Measurements from ENCODE around the gene FAM3A. TPM values are rescaled to one million over a fixed set of nuclear protein-coding genes. Genes with fewer than 3 reads are reported as not detected.

Gene FAM3A
- total RNA-seq, 1 experiment from 2014 or later = 35.8 TPM

DNA sequence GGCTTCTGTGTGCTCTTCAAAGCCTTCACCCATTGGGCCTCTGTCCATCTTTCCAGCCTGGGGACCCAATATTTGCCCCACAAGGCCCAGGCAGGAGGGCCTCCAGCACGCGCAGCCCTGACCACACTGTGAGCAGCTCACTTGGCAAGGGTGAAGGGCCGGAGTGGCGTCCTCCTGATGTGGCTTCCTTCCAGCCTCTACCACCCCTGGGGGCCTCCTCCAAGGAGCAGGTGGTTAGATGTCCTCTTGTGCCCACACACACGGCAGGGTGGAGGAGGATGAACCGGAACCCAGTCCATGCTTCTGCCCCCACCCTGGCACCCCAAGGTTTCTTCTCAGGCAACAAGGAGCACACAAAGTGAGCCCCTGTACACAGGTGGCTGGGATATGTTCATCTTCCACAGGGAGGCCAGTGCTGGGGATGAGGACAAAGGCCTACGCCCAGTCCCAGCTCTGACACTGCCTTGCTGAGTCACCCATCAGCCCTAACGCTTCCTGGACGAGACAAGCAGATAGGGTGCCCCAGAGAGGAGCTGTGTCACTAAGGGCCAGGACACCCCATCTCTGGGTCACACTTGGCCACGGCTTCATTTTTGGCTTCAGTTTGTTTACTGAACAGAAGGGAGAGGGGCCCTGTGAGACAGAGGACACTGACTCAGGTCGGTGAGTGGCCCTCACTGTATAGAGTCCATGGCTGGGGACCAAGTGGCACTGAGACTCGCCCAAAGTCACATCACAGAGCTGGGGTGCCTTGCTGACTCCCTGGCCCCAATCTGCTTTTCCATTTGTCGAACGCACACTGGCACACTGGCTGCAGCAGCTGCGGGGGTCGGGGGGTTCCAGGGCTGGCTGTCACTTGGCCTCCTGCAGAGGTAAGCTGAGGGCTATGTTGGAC is 31.5 kb downstream of the FAM3A start:
- H3K27me3 ChIP-seq (replicated peaks; ENCODE audit: insufficient read depth, low read depth, low read length, poor library complexity) = no peaks in the 10 kb centered on the region
- peaks cover 11% of the 10 kb centered on the region for H3K36me3 ChIP-seq (ENCODE audit: insufficient read depth, low read length, poor library complexity, severe bottlenecking)
- ChIA-PET CTCF (no interaction called here), POLR2A (ENCODE audit: low non-redundant PET) (no interaction called here)
- no peak overlapping the region for H3K4me3 ChIP-seq (ENCODE audit: low read depth, low read length, poor library complexity, severe bottlenecking)
- TF ChIP-seq, protein P1, sequence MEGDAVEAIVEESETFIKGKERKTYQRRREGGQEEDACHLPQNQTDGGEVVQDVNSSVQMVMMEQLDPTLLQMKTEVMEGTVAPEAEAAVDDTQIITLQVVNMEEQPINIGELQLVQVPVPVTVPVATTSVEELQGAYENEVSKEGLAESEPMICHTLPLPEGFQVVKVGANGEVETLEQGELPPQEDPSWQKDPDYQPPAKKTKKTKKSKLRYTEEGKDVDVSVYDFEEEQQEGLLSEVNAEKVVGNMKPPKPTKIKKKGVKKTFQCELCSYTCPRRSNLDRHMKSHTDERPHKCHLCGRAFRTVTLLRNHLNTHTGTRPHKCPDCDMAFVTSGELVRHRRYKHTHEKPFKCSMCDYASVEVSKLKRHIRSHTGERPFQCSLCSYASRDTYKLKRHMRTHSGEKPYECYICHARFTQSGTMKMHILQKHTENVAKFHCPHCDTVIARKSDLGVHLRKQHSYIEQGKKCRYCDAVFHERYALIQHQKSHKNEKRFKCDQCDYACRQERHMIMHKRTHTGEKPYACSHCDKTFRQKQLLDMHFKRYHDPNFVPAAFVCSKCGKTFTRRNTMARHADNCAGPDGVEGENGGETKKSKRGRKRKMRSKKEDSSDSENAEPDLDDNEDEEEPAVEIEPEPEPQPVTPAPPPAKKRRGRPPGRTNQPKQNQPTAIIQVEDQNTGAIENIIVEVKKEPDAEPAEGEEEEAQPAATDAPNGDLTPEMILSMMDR (conservative IDR thresholded peaks at IDR 0.05; ENCODE audit: low read depth, low read length) = no peak
- no peak for TF ChIP-seq EZH2 (IDR thresholded peaks at IDR 0.05; ENCODE audit: borderline replicate concordance, low read depth, low read length, poor library complexity, severe bottlenecking)
- H3K9me3 ChIP-seq (ENCODE audit: low read depth, low read length, poor library complexity, severe bottlenecking) = no peaks in the 10 kb centered on the region
- no peak for DNase-seq (ENCODE audit: low spot score)
- H3K27ac ChIP-seq (ENCODE audit: low read depth, low read length, poor library complexity, severe bottlenecking) = no peak overlapping the region
- no TSS peak for BruUV-seq (replicated peaks)
- peaks cover 5% of the 10 kb centered on the region for H3K4me1 ChIP-seq (ENCODE audit: insufficient read depth, low read length, poor library complexity, severe bottlenecking)
- intact Hi-C loops (cut with micrococcal nuclease; ENCODE audit: unreplicated experiment) = no loop called here

DNA sequence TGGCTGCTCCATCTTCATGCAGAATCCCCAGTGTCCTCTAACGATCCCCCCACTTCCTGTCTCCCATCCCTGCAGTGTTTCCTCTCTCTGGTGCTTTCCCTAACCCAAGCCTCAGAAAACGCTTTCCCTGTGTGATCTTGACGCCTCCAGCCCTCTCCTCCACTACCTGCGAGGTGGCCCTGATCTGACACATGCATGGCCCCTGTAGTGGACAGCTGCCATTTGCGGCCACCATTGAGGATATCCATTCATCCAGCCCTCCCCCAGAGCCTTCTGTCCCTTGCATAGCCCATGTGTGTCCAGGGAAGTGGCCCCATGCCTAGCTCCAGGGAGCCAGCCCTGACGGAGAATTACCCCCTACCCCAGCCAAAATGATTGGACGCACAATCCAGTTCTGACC is 32.7 kb downstream of the FAM3A start:
- H3K4me3 ChIP-seq (ENCODE audit: low read depth, low read length, poor library complexity, severe bottlenecking) = no peak overlapping the region
- ChIA-PET CTCF (no interaction called here), POLR2A (ENCODE audit: low non-redundant PET) (no interaction called here)
- H3K9me3 ChIP-seq (ENCODE audit: low read depth, low read length, poor library complexity, severe bottlenecking) = no peaks in the 10 kb centered on the region
- H3K4me1 ChIP-seq (ENCODE audit: insufficient read depth, low read length, poor library complexity, severe bottlenecking) = peaks cover 5% of the 10 kb centered on the region
- peaks cover 11% of the 10 kb centered on the region for H3K36me3 ChIP-seq (ENCODE audit: insufficient read depth, low read length, poor library complexity, severe bottlenecking)
- no peaks in the 10 kb centered on the region for H3K27me3 ChIP-seq (replicated peaks; ENCODE audit: insufficient read depth, low read depth, low read length, poor library complexity)
- H3K27ac ChIP-seq (ENCODE audit: low read depth, low read length, poor library complexity, severe bottlenecking) = no peak overlapping the region
- no peak for DNase-seq (ENCODE audit: low spot score)
- BruUV-seq (replicated peaks) = no TSS peak
- TF ChIP-seq EZH2 (IDR thresholded peaks at IDR 0.05; ENCODE audit: borderline replicate concordance, low read depth, low read length, poor library complexity, severe bottlenecking) = no peak
- TF ChIP-seq, protein P1 (conservative IDR thresholded peaks at IDR 0.05; ENCODE audit: low read depth, low read length) = no peak
- intact Hi-C loops (cut with micrococcal nuclease; ENCODE audit: unreplicated experiment) = no loop called here

DNA sequence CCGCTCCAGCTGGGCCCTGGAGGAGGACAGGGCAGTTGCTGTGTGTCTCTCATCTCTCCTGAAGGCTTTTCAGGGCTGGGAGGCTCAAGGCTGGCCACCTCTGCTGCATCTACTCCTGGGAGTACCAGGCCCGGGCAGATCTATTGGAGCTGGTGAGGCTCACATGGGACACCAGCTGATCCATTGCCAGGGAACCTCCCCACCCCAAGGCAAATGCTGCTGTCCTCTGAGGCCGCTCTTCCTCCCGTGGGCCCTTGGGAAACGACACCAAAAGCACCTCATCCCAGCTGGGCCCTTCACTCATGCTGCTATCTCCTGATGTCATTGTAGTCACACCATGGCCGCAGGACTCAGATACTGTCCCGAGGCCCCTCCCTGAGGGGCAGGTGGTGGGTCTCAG is 33.2 kb downstream of the FAM3A start:
- Histone ChIP-seq H3K4me1 (ENCODE audit: insufficient read depth, low read length, poor library complexity, severe bottlenecking) (peaks cover 5% of the 10 kb centered on the region), H3K27me3 (replicated peaks; ENCODE audit: insufficient read depth, low read depth, low read length, poor library complexity) (no peaks in the 10 kb centered on the region), H3K27ac (ENCODE audit: low read depth, low read length, poor library complexity, severe bottlenecking) (no peak overlapping the region), H3K4me3 (ENCODE audit: low read depth, low read length, poor library complexity, severe bottlenecking) (no peak overlapping the region), H3K9me3 (ENCODE audit: low read depth, low read length, poor library complexity, severe bottlenecking) (no peaks in the 10 kb centered on the region), H3K36me3 (ENCODE audit: insufficient read depth, low read length, poor library complexity, severe bottlenecking) (peaks cover 11% of the 10 kb centered on the region)
- intact Hi-C loops (cut with micrococcal nuclease; ENCODE audit: unreplicated experiment) = no loop called here
- BruUV-seq (replicated peaks) = no TSS peak
- no peak for DNase-seq (ENCODE audit: low spot score)
- TF ChIP-seq, protein P1 (conservative IDR thresholded peaks at IDR 0.05; ENCODE audit: low read depth, low read length) = no peak
- TF ChIP-seq EZH2 (IDR thresholded peaks at IDR 0.05; ENCODE audit: borderline replicate concordance, low read depth, low read length, poor library complexity, severe bottlenecking) = no peak
- CTCF ChIA-PET = no interaction called here
- POLR2A ChIA-PET (ENCODE audit: low non-redundant PET) = no interaction called here

All from A673 (cell line).